ENCODE data around the gene PRKG1. TPM values are rescaled to one million over a fixed set of nuclear protein-coding genes. Genes with fewer than 3 reads are reported as not detected.

PRKG1 gene
- total and polyA plus RNA-seq, 2 of the 4 experiments (the other 2 are of a cell fraction) = 3.5 to 18.3 TPM

- no peak overlapping the region for H2BK120ac ChIP-seq (ENCODE audit: low read depth, low read length)
- ChIA-PET POLR2A (ENCODE audit: unreplicated experiment) (no interaction called here), CTCF (no interaction called here)
- no peak overlapping the region for H3K56ac ChIP-seq (ENCODE audit: extremely low read depth, insufficient read depth, low read length)
- H2BK20ac ChIP-seq (ENCODE audit: low read depth, low read length) = no peak overlapping the region
- no peaks in the 10 kb centered on the region for H3K9me1 ChIP-seq (ENCODE audit: insufficient read depth, low read length)
- H4K5ac ChIP-seq (ENCODE audit: low read depth, low read length) = no peak overlapping the region
- H3K9me3 ChIP-seq (ENCODE audit: control insufficient read depth, insufficient read depth, low read length) = no peaks in the 10 kb centered on the region
- no peak overlapping the region for H2AK5ac ChIP-seq (ENCODE audit: low read depth, low read length)
- no peak for ATAC-seq (ENCODE audit: low read depth)
- dilution Hi-C loops (cut with HindIII; ENCODE audit: low sequenced_read_pairs, unreplicated experiment) (no loop called here), intact Hi-C loops (cut with micrococcal nuclease) (no loop called here), in situ Hi-C loops (cut with MboI; ENCODE audit: low sequenced_read_pairs) (no loop called here)
- H3K4me1 ChIP-seq (ENCODE audit: control insufficient read depth, insufficient read depth, low read length) = no peaks in the 10 kb centered on the region
- H2AK9ac ChIP-seq (replicated peaks; ENCODE audit: low read depth, low read length, poor library complexity) = no peak overlapping the region
- no peak overlapping the region for H2AFZ ChIP-seq (replicated peaks; ENCODE audit: low read length, poor library complexity)
- no peak overlapping the region for H3K23ac ChIP-seq (ENCODE audit: low read depth, low read length)
- no CpG with 5 or more reads among the region's 1 CpG for WGBS, 2 experiments (ENCODE audit: extremely low coverage in 2 of 2, insufficient read length in 1 of 2)
- no peak overlapping the region for H3K4ac ChIP-seq (ENCODE audit: low read depth, low read length)
- no peak overlapping the region for H3K4me2 ChIP-seq (ENCODE audit: low read depth, low read length)
- no peak overlapping the region for H3K18ac ChIP-seq (ENCODE audit: low read depth, low read length)
- no peaks in the 10 kb centered on the region for H3K27me3 ChIP-seq (ENCODE audit: control insufficient read depth, insufficient read depth, low read length)
- H4K91ac ChIP-seq (ENCODE audit: insufficient read depth, low read depth, low read length) = no peak overlapping the region
- H2BK5ac ChIP-seq (ENCODE audit: low read depth, low read length, poor library complexity, severe bottlenecking) = no peak overlapping the region
- H4K20me1 ChIP-seq (ENCODE audit: insufficient read depth, low read length) = no peaks in the 10 kb centered on the region
- no peaks in the 10 kb centered on the region for H3K36me3 ChIP-seq (ENCODE audit: control insufficient read depth, insufficient read depth, low read length)
- TF ChIP-seq MAZ (IDR thresholded peaks at IDR 0.05; ENCODE audit: borderline replicate concordance, low read depth, low read length) (no peak), CTCF (conservative IDR thresholded peaks at IDR 0.05; ENCODE audit: low read depth, low read length) (no peak), MAFK (IDR thresholded peaks at IDR 0.05; ENCODE audit: low read depth, low read length) (peak; percentile 93)
- H4K8ac ChIP-seq (ENCODE audit: low read depth in 2 of 2, low read length in 2 of 2) = no peak overlapping the region
- H3K14ac ChIP-seq (replicated peaks; ENCODE audit: low read depth, low read length) = no peak overlapping the region
- H3K27ac ChIP-seq (ENCODE audit: insufficient read depth, low read length) = no peak overlapping the region
- peaks cover 0 to 3% of the 10 kb centered on the region in 2 experiments; a peak in 1 of 4 replicates for H3K79me1 ChIP-seq (ENCODE audit: low read depth in 1 of 2, low read length in 2 of 2)
- H3K9ac ChIP-seq (ENCODE audit: low read depth, low read length) = no peak overlapping the region
- H3K4me3 ChIP-seq (ENCODE audit: insufficient read depth, low read depth, low read length) = no peak overlapping the region
- DNase-seq = peak; percentile 9
- BruUV-seq (replicated peaks) = no TSS peak
- H2BK15ac ChIP-seq (ENCODE audit: low read depth, low read length) = no peak overlapping the region
Measured at GRCh38 chr10:51342381-51342780, 268.1 kb downstream of the PRKG1 start.
